GM12892 (cell line): ENCODE data around the gene TMSB4X.

ENCODE experiments used
- POLR2A ChIP-seq: IDR thresholded peaks from 2 replicates; pipeline ENCODE4 v1.6.1; 2011; ENCODE audit warnings: low read depth, low read length, control low read depth
- TAF1 ChIP-seq: IDR thresholded peaks from 2 replicates; pipeline ENCODE4 v1.6.1; 2011; ENCODE audit warnings: low read depth, mild to moderate bottlenecking, control low read depth, low read length, borderline replicate concordance

DNA sequence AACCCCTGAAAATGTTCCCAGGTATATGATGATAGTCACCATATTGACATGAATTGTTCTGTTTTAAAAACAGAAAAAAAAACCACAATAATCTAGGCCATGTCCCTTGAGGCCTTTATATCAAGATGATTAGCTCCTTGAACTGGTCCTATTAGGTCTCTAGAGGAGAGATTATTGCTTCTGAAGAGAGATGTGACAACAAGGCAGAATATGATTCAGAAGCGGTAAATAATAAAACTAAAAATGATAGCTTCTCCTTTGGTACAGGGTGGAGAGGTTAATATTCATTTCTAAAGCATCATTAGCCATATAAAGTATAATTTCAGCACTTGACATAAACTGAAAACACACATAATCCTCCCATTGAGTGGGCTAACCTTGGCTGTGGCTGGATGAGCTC, 42.7 kb upstream of the TMSB4X start:
- TF ChIP-seq POLR2A (no peak), TAF1 (no peak)
